Left lung (tissue), 10 donors: ENCODE measurements around the gene KRTCAP2. TPM values are rescaled to one million over a fixed set of nuclear protein-coding genes. Genes with fewer than 3 reads are reported as not detected.
A peak's percentile ranks its signal among the peaks of the same experiment; 100 is the strongest.
"Not testable (repeated sequence)": the region's sequence is repeated elsewhere in the genome, so short reads cannot be mapped to it uniquely, and the experiment has no call there.

Experiments
- ATAC-seq: fragments of 200-7000 bp; cut with Tn5 transposase; one replicate; pipeline ENCODE4 v1.9.1; 2020; ENCODE audit warnings: moderate library complexity
- DNase-seq, 4 donors: peaks; one replicate each; pipeline ENCODE4 v3.0.0-alpha.2; 2013 to 2020
- H3K27ac ChIP-seq, 2 donors: fragments of 200-600 bp; sonication (generic) in 1 of 2; one replicate each; pipeline versions ENCODE4 v1.5.0 to v1.8.0; 2020 to 2021
- H3K27me3 ChIP-seq, 2 donors: fragments of 200-600 bp; sonication (generic) in 1 of 2; one replicate each; pipeline versions ENCODE4 v1.5.0 to v1.8.0; 2020 to 2021
- H3K36me3 ChIP-seq, 2 donors: fragments of 200-600 bp; sonication (generic) in 1 of 2; one replicate each; pipeline versions ENCODE4 v1.5.0 to v1.8.0; 2020 to 2021
- H3K4me1 ChIP-seq, 2 donors: fragments of 200-600 bp; one replicate each; pipeline ENCODE4 v1.8.0; 2021
- H3K4me3 ChIP-seq, 2 donors: fragments of 200-600 bp; sonication (generic) in 1 of 2; one replicate each; pipeline versions ENCODE4 v1.5.0 to v1.8.0; 2020 to 2021; ENCODE audit warnings: mild to moderate bottlenecking in 1 of 2
- H3K9me3 ChIP-seq, 2 donors: fragments of 200-600 bp; sonication (generic) in 1 of 2; one replicate each; pipeline versions ENCODE4 v1.5.0 to v1.8.0; 2020 to 2021
- CTCF ChIP-seq, 2 donors: fragments of 200-600 bp; sonication (generic) in 1 of 2; IDR thresholded peaks; one replicate each; pipeline versions ENCODE4 v1.5.0 to v1.8.0; 2021; ENCODE audit warnings: antibody characterized with exemption in 2 of 2
- intact Hi-C, 2 donors: fragments of 100-400 bp; cut with DNase I; formaldehyde crosslinking; loops; one replicate each; pipeline versions ENCODE4 v1.11.2 to v1.14.2; 2022
- polyA plus RNA-seq, 6 donors: library from polyadenylated mRNA; unstranded; fragments of 120-200 nt; gene quantifications; one replicate each; pipeline ENCODE4 v1.2.1, GENCODE V29; 2013; ENCODE audit not compliant: insufficient read length in 6 of 6
- total RNA-seq, 2 donors: library from RNA; stranded (reverse); fragmentation: NEBNext Ultra II Directional; extraction: Animal tissue kit (Norgen Biotek cat#: 25700); gene quantifications; one replicate each; pipeline ENCODE4 v1.2.1, GENCODE V29; 2021
- donor health status: DM: no; HTN: yes; CAD: no.
- donor health status: DM: no; HTN: no; CAD: no.

Gene KRTCAP2
- total and polyA plus RNA-seq, 8 donors = 93.9 to 184 (median 111) TPM

- Histone ChIP-seq H3K4me1 (no peaks in the 10 kb centered on the region), H3K9me3 (no peaks in the 10 kb centered on the region), H3K27ac (no peak overlapping the region), H3K27me3 (no peaks in the 10 kb centered on the region), H3K36me3 (no peaks in the 10 kb centered on the region), H3K4me3 (no peak overlapping the region)
- TF ChIP-seq CTCF (IDR thresholded peaks at IDR 0.05) = no peak
- no peak for DNase-seq
- intact Hi-C loops = no loop called here
- ATAC-seq = no peak
Measured at GRCh38 chr1:155158991-155159390, 14.1 kb downstream of the KRTCAP2 start.

GRCh38 chr1:155155996-155156643 lies 17.0 kb downstream of the KRTCAP2 start:
- H3K27me3 ChIP-seq, H3K36me3 ChIP-seq, intact Hi-C loops, ATAC-seq, H3K27ac ChIP-seq, H3K4me1 ChIP-seq, H3K4me3 ChIP-seq, H3K9me3 ChIP-seq, DNase-seq: not testable (repeated sequence)

- Histone ChIP-seq H3K4me3 (no peak overlapping the region), H3K27me3 (no peaks in the 10 kb centered on the region), H3K4me1 (peaks cover 0 to 4% of the 10 kb centered on the region in 2 donors), H3K27ac (no peak overlapping the region), H3K9me3 (no peaks in the 10 kb centered on the region), H3K36me3 (no peaks in the 10 kb centered on the region)
- intact Hi-C loops = no loop called here
- no peak for TF ChIP-seq CTCF (IDR thresholded peaks at IDR 0.05)
- no peak for DNase-seq
- ATAC-seq = no peak
Measured at GRCh38 chr1:155145491-155145890, 27.6 kb downstream of the KRTCAP2 start.

- no peak for DNase-seq
- no peaks in the 10 kb centered on the region for H3K27me3 ChIP-seq
- H3K4me3 ChIP-seq = no peak overlapping the region
- H3K27ac ChIP-seq = no peak overlapping the region
- ATAC-seq = no peak
- H3K9me3 ChIP-seq = no peaks in the 10 kb centered on the region
- no peaks in the 10 kb centered on the region for H3K36me3 ChIP-seq
- intact Hi-C loops = no loop called here
- no peak for TF ChIP-seq CTCF (IDR thresholded peaks at IDR 0.05)
- peaks cover 13 to 37% of the 10 kb centered on the region in 2 donors for H3K4me1 ChIP-seq
Measured at GRCh38 chr1:155141749-155142148, 31.4 kb downstream of the KRTCAP2 start.

- H3K4me3 ChIP-seq = peak overlapping the region; percentile 78 to 94
- peaks cover 16 to 40% of the 10 kb centered on the region in 2 donors for H3K4me1 ChIP-seq
- no peak for TF ChIP-seq CTCF (IDR thresholded peaks at IDR 0.05)
- peak overlapping the region in 1 of 2 donors; percentile 93 for H3K27ac ChIP-seq
- no peaks in the 10 kb centered on the region for H3K27me3 ChIP-seq
- ATAC-seq (no peak), DNase-seq (no peak)
- H3K36me3 ChIP-seq = no peaks in the 10 kb centered on the region
- H3K9me3 ChIP-seq = no peaks in the 10 kb centered on the region
- intact Hi-C loops = no loop called here
Measured at GRCh38 chr1:155140630-155140953, 32.5 kb downstream of the KRTCAP2 start.
